ENCODE measurements around the gene CAPN1. TPM values are rescaled to one million over a fixed set of nuclear protein-coding genes. Genes with fewer than 3 reads are reported as not detected.
A peak's percentile ranks its signal among the peaks of the same experiment; 100 is the strongest.

The CAPN1 gene
- total and polyA plus RNA-seq, 2 of the 13 experiments (the other 11 are each of a cell fraction or from before 2014, with no cell fraction given): 57.3 to 82.6 TPM

GRCh38 chr11:65223011-65223410 is 41.3 kb downstream of the CAPN1 start (continued):
- no peak for TF ChIP-seq PBX3 (CRISPR knock-in tag; IDR thresholded peaks at IDR 0.05; ENCODE audit: borderline replicate concordance)
- TF ChIP-seq CTCF (CRISPR knock-in tag; IDR thresholded peaks at IDR 0.05): no peak

GRCh38 chr11:65224930-65225278 is 43.2 kb downstream of the CAPN1 start:
- peak overlapping the region; percentile 85 for H2AFZ ChIP-seq (ENCODE audit: low read length)
- WGBS (ENCODE audit: low lambda C conversion rate): 3% methylated on average over 5 of the region's 5 CpGs
- peak overlapping the region; percentile 91 for H3K4me2 ChIP-seq (ENCODE audit: low read depth, low read length)
- peak overlapping the region; percentile 66 to 79 (median 66); a peak in 5 of 6 replicates for H3K4me3 ChIP-seq (replicated peaks in 1 of 3; ENCODE audit: insufficient read depth in 1 of 3, low read depth in 2 of 3, low read length in 3 of 3)
- FAIRE-seq (no peak), DNase-seq (ENCODE audit: low spot score) (no peak), ATAC-seq (peak; percentile 71)
- H3K9ac ChIP-seq (ENCODE audit: insufficient read depth, low read depth, low read length): peak overlapping the region; percentile 67; the same call in 1 of the 2 replicates
- ChIA-PET POLR2A (interaction anchor here (0.7 to 2.4 kb wide), 7 partner anchors 25 to 116 kb away, joined by 3 to 10 read pairs (median 6); partner anchors contain the start of genes CDC42EP2, DPF2, POLA2 and SYVN1), CTCF (ENCODE audit: low intra/inter-chr PET ratio, low total read pairs) (interaction anchor here (1.0 to 2.2 kb wide), 5 partner anchors 21 to 90 kb away, joined by 3 to 20 read pairs (median 4); partner anchors contain the start of gene CDC42EP2)
- intact Hi-C loops (cut with micrococcal nuclease; ENCODE audit: unreplicated experiment): loop anchor here (1.0 kb wide), 1 partner anchor 25 kb away; no protein-coding TSS in a partner anchor
- no peaks in the 10 kb centered on the region for H4K20me1 ChIP-seq (ENCODE audit: insufficient read depth, low read length)
- no peaks in the 10 kb centered on the region for H3K79me2 ChIP-seq (ENCODE audit: insufficient read depth, low read length)
- H3K36me3 ChIP-seq (replicated peaks in 1 of 2; ENCODE audit: control insufficient read depth in 1 of 2, insufficient read depth in 2 of 2, low read length in 2 of 2): no peaks in the 10 kb centered on the region
- peaks cover 0 to 8% of the 10 kb centered on the region in 2 experiments; a peak in 1 of 5 replicates for H3K27me3 ChIP-seq (ENCODE audit: control insufficient read depth in 1 of 2, insufficient read depth in 2 of 2, low read length in 2 of 2)
- in situ Hi-C loops (cut with HindIII; ENCODE audit: extremely low pct_ligation_motif_present, low pct_unique_long_range_greater_than_20kb): no loop called here
- peaks cover 21% of the 10 kb centered on the region for H3K4me1 ChIP-seq (ENCODE audit: insufficient read depth, low read length)
- no TSS peak for BruUV-seq (replicated peaks)
- no peaks in the 10 kb centered on the region for H3K9me3 ChIP-seq (ENCODE audit: low read length)
- H3K27ac ChIP-seq (ENCODE audit: extremely low read length, insufficient read depth, low read length): no peak overlapping the region
- TF ChIP-seq PHB2 (IDR thresholded peaks at IDR 0.05; ENCODE audit: partially characterized antibody): no peak
- no peak for TF ChIP-seq SYNCRIP (IDR thresholded peaks at IDR 0.05; ENCODE audit: insufficient read depth, low read depth, low read length)
- TF ChIP-seq SRF (IDR thresholded peaks at IDR 0.05; ENCODE audit: low read depth, low read length): no peak
- TF ChIP-seq ZNF687 (CRISPR knock-in tag; IDR thresholded peaks at IDR 0.05): no peak
- no peak for TF ChIP-seq FOXK2 (IDR thresholded peaks at IDR 0.05)
- TF ChIP-seq BCL6 (CRISPR knock-in tag; IDR thresholded peaks at IDR 0.05): no peak
- no peak for TF ChIP-seq ATF1 (CRISPR knock-in tag; IDR thresholded peaks at IDR 0.05)
- no peak for TF ChIP-seq ZNF883 (CRISPR knock-in tag; IDR thresholded peaks at IDR 0.05; ENCODE audit: not compliant biosample characterization)
- TF ChIP-seq DRAP1 (CRISPR knock-in tag; IDR thresholded peaks at IDR 0.05): no peak
